Right lobe of liver (tissue), 4 donors: ENCODE measurements around the gene EML2.

Experiments
- CTCF ChIP-seq, 4 donors: fragments of 200-600 bp in 3 of 4; fragments of 450-650 bp in 1 of 4; IDR thresholded peaks; one replicate each; pipeline versions ENCODE4 v1.5.1 to v1.8.0; 2016 to 2022; ENCODE audit warnings: antibody characterized with exemption in 4 of 4, mild to moderate bottlenecking in 2 of 4
- POLR2A ChIP-seq: fragments of 450-650 bp; IDR thresholded peaks from one replicate; pipeline ENCODE4 v1.6.1; 2017; ENCODE audit warnings: antibody characterized with exemption, mild to moderate bottlenecking
- donor health status: DM: no; HTN: no; CAD: no.
- donor health status: DM: no; HTN: no; CAD: no.
- donor health status: DM: no; HTN: yes; CAD: no.

DNA sequence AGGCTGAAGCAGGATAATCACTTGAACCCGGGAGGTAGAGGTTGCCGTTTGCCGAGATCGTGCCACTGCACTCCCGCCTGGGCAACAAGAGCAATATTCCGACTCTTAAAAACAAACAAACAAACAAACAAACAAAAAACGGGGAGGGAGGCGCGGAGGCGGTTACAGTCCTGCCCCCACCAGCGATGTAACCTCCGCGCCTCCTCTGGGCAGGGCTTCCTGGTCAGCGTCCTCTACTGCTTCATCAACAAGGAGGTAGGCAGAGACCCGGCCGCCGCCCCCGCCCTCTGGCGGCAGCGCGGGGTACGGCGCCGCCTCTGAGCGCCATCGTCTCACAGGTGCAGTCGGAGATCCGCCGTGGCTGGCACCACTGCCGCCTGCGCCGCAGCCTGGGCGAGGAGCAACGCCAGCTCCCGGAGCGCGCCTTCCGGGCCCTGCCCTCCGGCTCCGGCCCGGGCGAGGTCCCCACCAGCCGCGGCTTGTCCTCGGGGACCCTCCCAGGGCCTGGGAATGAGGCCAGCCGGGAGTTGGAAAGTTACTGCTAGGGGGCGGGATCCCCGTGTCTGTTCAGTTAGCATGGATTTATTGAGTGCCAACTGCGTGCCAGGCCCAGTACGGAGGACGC lies 42.3 kb upstream of the EML2 start:
- TF ChIP-seq CTCF (IDR thresholded peaks at IDR 0.05) = peak; percentile 96 to 99 (median 98)
- TF ChIP-seq POLR2A = peak; percentile 20
